Caco-2 (cell line): ENCODE measurements around the gene PDGFC. TPM values are rescaled to one million over a fixed set of nuclear protein-coding genes. Genes with fewer than 3 reads are reported as not detected.

Experiments
- BruUV-seq: library from RNA; stranded (reverse); fragments of 400-500 nt; replicated peaks from 2 replicates; lab custom pipeline; 2021; lab: Mats Ljungman, UMichigan
- CTCF ChIA-PET: fragments of 300-600 bp; sonication (Branson Sonifier 250); formaldehyde crosslinking; loops from one replicate; lab custom pipeline; 2022; ENCODE audit warnings: antibody characterized with exemption; lab: Charles Lee
- POLR2A ChIA-PET: fragments of 300-600 bp; sonication (Branson Sonifier 250); formaldehyde crosslinking; loops from one replicate; lab custom pipeline; 2022; ENCODE audit warnings: antibody characterized with exemption; lab: Charles Lee
- DNase-seq, 2 experiments: peaks; one replicate each; pipeline versions ENCODE4 v3.0.0 to v3.0.0-alpha.2; 2020 to 2022
- H3K27me3 ChIP-seq: replicated peaks from 2 replicates; pipeline ENCODE4 v1.6.0; 2011; ENCODE audit warnings: low read length; ENCODE audit not compliant: control insufficient read depth, insufficient read depth
- H3K36me3 ChIP-seq: 2 replicates; pipeline ENCODE4 v1.5.1; 2011; ENCODE audit warnings: low read length; ENCODE audit not compliant: control insufficient read depth, insufficient read depth
- H3K4me1 ChIP-seq: fragments of 250-450 bp; sonication (Bioruptor Pico); 2 replicates; pipeline ENCODE4 v1.5.1; 2020; ENCODE audit warnings: mild to moderate bottlenecking
- H3K4me3 ChIP-seq: 2 replicates; pipeline ENCODE4 v1.5.1; 2011; ENCODE audit warnings: low read depth, mild to moderate bottlenecking, control low read depth, low read length
- H3K9me3 ChIP-seq: fragments of 250-450 bp; sonication (Bioruptor Pico); 2 replicates; pipeline ENCODE4 v1.5.1; 2020; ENCODE audit warnings: mild to moderate bottlenecking, moderate library complexity
- H3K27ac Mint-ChIP-seq: one replicate; pipeline ENCODE4 v1.8.0; 2022; ENCODE audit warnings: mixed read lengths; ENCODE audit not compliant: unreplicated experiment
- H3K27me3 Mint-ChIP-seq: one replicate; pipeline ENCODE4 v1.8.0; 2022; ENCODE audit warnings: mixed read lengths; ENCODE audit not compliant: insufficient read depth, unreplicated experiment
- H3K36me3 Mint-ChIP-seq: one replicate; pipeline ENCODE4 v1.8.0; 2022; ENCODE audit warnings: mild to moderate bottlenecking, mixed read lengths; ENCODE audit not compliant: insufficient read depth, unreplicated experiment
- H3K4me1 Mint-ChIP-seq: one replicate; pipeline ENCODE4 v1.8.0; 2022; ENCODE audit warnings: low read depth, mixed read lengths; ENCODE audit not compliant: unreplicated experiment
- H3K4me3 Mint-ChIP-seq: one replicate; pipeline ENCODE4 v1.8.0; 2022; ENCODE audit warnings: mild to moderate bottlenecking, moderate library complexity, mixed read lengths; ENCODE audit not compliant: unreplicated experiment
- H3K9me3 Mint-ChIP-seq: one replicate; pipeline ENCODE4 v1.8.0; 2022; ENCODE audit warnings: mixed read lengths; ENCODE audit not compliant: unreplicated experiment
- intact Hi-C: fragments of 100-400 bp; cut with micrococcal nuclease; formaldehyde crosslinking; loops from one replicate; pipeline ENCODE4 v1.10.0; 2022; ENCODE audit not compliant: unreplicated experiment
- total RNA-seq: library from RNA; stranded (reverse); gene quantifications from 2 replicates; pipeline ENCODE4 v1.2.3, GENCODE V29; 2022
- TF ChIP-seq, protein P1 (sequence below), 2 experiments: fragments of 200-600 bp in 1 of 2; IDR thresholded peaks; 1 replicate in 1 of 2; 2 replicates in 1 of 2; pipeline versions ENCODE4 v1.5.1 to v1.8.0; 2011 to 2022; ENCODE audit warnings: antibody characterized with exemption in 1 of 2, control low read depth in 1 of 2, inconsistent platforms in 1 of 2, low read depth in 1 of 2, low read length in 1 of 2, mild to moderate bottlenecking in 1 of 2, moderate library complexity in 1 of 2; ENCODE audit not compliant: insufficient read depth in 1 of 2, severe bottlenecking in 1 of 2, unreplicated experiment in 1 of 2

PDGFC gene
- total RNA-seq, 1 experiment from 2014 or later = 9.5 TPM

DNA sequence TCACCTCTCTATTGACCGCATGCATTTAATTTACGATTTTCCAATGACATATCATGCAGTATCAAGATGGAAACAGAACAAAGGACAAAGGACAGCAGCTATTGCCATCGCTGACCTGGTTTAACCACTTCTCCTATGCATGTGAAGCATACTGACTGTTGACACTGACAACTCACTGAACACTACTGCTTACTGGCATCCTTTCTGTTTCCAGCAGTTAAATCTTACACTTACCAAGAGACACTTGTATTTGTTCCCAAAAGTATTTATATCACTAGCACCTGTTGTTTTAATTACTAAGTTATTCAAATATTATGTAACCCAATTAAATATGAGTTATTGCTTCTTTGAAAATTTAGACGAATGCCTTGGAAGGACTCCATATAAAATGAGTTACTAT is 176.7 kb downstream of the PDGFC start:
- H3K9me3 Mint-ChIP-seq = no peaks in the 10 kb centered on the region
- no peaks in the 10 kb centered on the region for H3K4me1 Mint-ChIP-seq
- Histone ChIP-seq H3K36me3 (no peaks in the 10 kb centered on the region), H3K4me3 (no peak overlapping the region), H3K9me3 (no peaks in the 10 kb centered on the region), H3K27me3 (no peaks in the 10 kb centered on the region), H3K4me1 (0 out of 2 replicates have a peak, but pooled peaks cover 4% of the 10 kb centered on the region)
- ChIA-PET POLR2A (no interaction called here), CTCF (no interaction called here)
- intact Hi-C loops = no loop called here
- no peak overlapping the region for H3K27ac Mint-ChIP-seq
- no peak for DNase-seq
- no peak overlapping the region for H3K4me3 Mint-ChIP-seq
- no peaks in the 10 kb centered on the region for H3K36me3 Mint-ChIP-seq
- H3K27me3 Mint-ChIP-seq = no peaks in the 10 kb centered on the region
- BruUV-seq = no TSS peak
- TF ChIP-seq, protein P1, sequence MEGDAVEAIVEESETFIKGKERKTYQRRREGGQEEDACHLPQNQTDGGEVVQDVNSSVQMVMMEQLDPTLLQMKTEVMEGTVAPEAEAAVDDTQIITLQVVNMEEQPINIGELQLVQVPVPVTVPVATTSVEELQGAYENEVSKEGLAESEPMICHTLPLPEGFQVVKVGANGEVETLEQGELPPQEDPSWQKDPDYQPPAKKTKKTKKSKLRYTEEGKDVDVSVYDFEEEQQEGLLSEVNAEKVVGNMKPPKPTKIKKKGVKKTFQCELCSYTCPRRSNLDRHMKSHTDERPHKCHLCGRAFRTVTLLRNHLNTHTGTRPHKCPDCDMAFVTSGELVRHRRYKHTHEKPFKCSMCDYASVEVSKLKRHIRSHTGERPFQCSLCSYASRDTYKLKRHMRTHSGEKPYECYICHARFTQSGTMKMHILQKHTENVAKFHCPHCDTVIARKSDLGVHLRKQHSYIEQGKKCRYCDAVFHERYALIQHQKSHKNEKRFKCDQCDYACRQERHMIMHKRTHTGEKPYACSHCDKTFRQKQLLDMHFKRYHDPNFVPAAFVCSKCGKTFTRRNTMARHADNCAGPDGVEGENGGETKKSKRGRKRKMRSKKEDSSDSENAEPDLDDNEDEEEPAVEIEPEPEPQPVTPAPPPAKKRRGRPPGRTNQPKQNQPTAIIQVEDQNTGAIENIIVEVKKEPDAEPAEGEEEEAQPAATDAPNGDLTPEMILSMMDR (IDR thresholded peaks at IDR 0.05; ENCODE audit: insufficient read depth in 1 of 2, low read depth in 1 of 2, low read length in 1 of 2, severe bottlenecking in 1 of 2, unreplicated experiment in 1 of 2) = no peak

DNA sequence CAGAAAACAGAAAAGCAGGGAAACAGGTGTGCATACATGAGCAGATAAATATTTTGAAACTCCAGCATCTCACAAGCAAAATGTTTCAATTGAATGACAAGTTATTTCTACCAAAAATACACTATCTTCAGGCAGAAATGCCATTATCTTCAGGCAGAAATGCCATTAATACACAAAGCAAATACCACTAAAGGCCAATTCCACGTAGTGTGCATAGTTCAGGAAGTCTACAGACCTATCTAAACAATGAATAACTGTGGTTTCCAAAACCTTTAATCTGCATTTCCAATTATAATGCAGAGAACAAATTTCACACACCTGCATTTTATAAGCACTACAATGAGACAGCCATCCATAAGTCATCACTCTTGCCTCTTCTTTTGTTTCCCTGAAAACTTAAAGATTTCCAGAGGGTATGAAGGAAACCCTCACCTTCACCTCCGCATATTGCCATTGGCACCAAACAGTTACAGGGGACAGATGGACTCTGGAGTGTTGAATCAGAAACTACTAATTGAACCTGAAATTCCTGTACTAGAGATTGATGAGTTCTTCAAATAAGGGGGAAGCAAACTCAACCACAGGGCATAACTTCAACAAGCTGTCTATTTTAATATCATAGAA is 179.0 kb downstream of the PDGFC start:
- H3K9me3 Mint-ChIP-seq = no peaks in the 10 kb centered on the region
- no TSS peak for BruUV-seq
- H3K27me3 ChIP-seq = no peaks in the 10 kb centered on the region
- no peak for DNase-seq
- H3K27me3 Mint-ChIP-seq = no peaks in the 10 kb centered on the region
- no peaks in the 10 kb centered on the region for H3K9me3 ChIP-seq
- TF ChIP-seq, protein P1 (IDR thresholded peaks at IDR 0.05; ENCODE audit: insufficient read depth in 1 of 2, low read depth in 1 of 2, low read length in 1 of 2, severe bottlenecking in 1 of 2, unreplicated experiment in 1 of 2) = no peak
- H3K27ac Mint-ChIP-seq = no peak overlapping the region
- no peak overlapping the region for H3K4me3 Mint-ChIP-seq
- 0 out of 2 replicates have a peak, but pooled peaks cover 4% of the 10 kb centered on the region for H3K4me1 ChIP-seq
- intact Hi-C loops = no loop called here
- POLR2A ChIA-PET = no interaction called here
- CTCF ChIA-PET = no interaction called here
- no peak overlapping the region for H3K4me3 ChIP-seq
- H3K36me3 Mint-ChIP-seq = no peaks in the 10 kb centered on the region
- H3K4me1 Mint-ChIP-seq = no peaks in the 10 kb centered on the region
- H3K36me3 ChIP-seq = no peaks in the 10 kb centered on the region

DNA sequence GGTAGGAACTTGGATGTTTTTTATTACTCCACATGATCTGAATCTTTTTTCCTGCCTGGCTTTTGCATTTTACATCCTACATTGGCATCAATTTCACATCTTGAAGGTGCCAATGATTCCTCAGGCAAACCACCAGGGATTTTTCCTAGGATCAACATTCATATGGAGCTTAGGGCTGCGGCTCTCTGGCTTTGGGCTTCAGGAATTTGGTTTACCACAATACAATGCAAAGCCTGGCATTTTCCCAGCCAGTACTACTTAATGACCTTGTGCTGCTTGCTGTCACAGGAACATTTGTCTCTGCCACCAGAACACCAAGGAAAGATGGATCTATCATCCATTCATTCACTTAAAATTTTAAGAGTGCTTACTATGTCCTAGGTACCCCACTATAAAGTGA is 180.7 kb downstream of the PDGFC start:
- H3K4me3 ChIP-seq = no peak overlapping the region
- Mint-ChIP-seq H3K36me3 (no peaks in the 10 kb centered on the region), H3K4me1 (no peaks in the 10 kb centered on the region), H3K27ac (no peak overlapping the region), H3K9me3 (no peaks in the 10 kb centered on the region), H3K4me3 (no peak overlapping the region), H3K27me3 (no peaks in the 10 kb centered on the region)
- 0 out of 2 replicates have a peak, but pooled peaks cover 4% of the 10 kb centered on the region for H3K4me1 ChIP-seq
- CTCF ChIA-PET = no interaction called here
- H3K9me3 ChIP-seq = no peaks in the 10 kb centered on the region
- intact Hi-C loops = no loop called here
- DNase-seq = no peak
- H3K36me3 ChIP-seq = no peaks in the 10 kb centered on the region
- no peaks in the 10 kb centered on the region for H3K27me3 ChIP-seq
- BruUV-seq = no TSS peak
- POLR2A ChIA-PET = no interaction called here
- TF ChIP-seq, protein P1 (IDR thresholded peaks at IDR 0.05; ENCODE audit: insufficient read depth in 1 of 2, low read depth in 1 of 2, low read length in 1 of 2, severe bottlenecking in 1 of 2, unreplicated experiment in 1 of 2) = no peak
